HG03095 (cell line): ENCODE data around the gene GTF2B.
"Not testable (repeated sequence)": the region's sequence is repeated elsewhere in the genome, so short reads cannot be mapped to it uniquely, and the experiment has no call there.

Experiments
- ATAC-seq: cut with Tn5 transposase; IDR thresholded peaks from one replicate; pipeline ENCODE4 v1.9.1; 2021; ENCODE audit warnings: moderate library complexity; ENCODE audit not compliant: unreplicated experiment

Gene GTF2B, protein sequence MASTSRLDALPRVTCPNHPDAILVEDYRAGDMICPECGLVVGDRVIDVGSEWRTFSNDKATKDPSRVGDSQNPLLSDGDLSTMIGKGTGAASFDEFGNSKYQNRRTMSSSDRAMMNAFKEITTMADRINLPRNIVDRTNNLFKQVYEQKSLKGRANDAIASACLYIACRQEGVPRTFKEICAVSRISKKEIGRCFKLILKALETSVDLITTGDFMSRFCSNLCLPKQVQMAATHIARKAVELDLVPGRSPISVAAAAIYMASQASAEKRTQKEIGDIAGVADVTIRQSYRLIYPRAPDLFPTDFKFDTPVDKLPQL

DNA sequence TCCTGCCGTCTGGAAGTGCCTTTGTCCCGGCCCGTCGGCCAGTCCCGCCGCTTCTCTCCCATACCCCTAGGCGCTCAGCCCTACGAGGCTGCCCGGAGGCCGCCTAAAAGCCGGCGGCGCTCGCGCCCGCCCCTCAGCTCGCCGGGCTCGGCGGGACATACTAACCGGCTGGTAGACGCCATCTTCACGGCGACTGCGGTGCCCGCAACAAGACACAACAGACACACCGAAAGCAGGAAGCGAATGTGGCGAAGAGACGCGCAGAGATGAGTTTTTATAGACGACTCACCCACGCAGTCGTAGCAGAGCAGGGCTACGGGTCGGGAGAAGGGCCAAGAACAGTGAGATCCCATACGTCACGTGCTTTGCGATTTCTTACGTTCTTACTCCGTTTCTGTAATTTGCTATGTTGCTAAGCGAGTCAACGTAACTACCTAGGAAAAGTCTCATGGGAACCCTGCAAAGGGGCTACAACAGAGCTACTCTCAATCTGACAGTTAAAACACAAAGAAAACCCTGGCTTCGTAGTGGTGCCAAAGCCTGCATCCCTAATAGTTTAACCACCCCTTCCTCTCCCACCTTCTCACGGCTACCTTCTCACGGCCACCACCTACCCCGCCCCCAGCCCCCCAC is at the start of gene GTF2B:
Gene GTF2B, minus strand, starts transcription at position 250 of the 633 bp plus-strand sequence. Its CDS starts 68 bp downstream, at position 182.
- peak; percentile 92 for ATAC-seq

DNA sequence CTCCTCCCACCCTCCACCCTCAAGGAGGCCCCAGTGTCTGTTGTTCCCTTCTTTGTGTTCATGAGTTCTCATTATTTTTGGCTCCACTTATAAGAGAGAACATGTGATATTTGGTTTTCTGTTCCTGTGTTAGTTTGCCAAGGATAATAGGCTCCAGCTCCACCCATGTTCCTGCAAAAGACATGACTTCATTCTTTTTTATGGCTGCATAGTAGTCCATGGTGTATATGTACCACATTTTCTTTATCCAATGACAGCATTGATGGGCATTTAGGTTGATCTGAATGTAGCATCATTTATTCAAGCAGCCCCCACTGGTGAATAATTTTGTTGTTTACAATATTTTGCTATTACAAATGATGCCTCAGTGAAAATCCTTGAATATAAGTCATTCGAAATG is 47.2 kb upstream of the GTF2B start:
- ATAC-seq: not testable (repeated sequence)

DNA sequence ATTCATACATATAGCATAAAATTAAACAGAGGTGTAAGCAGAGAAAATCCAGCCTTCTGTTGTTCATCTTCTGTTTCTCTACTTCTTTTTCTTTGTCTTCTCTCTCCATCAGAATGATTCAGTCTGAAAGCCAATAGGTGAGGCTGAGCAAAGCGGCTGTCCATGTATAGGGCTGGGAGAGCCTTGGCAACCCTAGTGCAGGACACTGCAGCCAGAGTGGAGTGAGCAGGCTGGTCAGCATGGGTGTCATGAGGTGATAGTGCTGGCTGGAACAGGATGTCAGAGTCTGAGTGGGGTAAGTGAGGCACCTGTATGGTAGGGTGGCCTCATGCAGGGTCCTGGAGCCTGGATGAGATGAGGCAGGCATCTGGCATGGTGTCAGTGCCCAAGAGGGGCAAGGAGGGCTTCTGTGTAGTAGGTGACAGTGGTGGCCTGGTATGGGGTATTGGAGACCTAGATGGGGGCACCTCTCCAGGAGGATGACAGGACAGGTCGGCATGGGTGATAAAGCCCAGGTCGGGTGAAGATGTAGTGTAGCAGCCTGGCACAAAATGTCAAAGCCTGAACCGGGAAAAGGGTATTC is 45.5 kb upstream of the GTF2B start:
- ATAC-seq: no peak

DNA sequence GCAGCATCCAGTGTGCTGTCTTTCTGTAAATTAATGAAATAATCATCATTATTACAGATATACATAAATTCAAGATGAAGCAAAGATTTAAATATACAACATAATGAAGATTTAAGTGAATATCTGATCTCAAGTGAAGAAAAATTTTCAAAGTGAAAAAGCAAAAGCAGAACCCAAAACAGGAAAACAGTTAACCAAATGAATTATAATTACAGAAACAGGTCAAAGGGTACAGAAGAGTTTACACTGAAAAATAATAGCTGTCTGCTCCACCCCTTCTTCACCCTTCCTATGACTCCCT is 44.8 kb upstream of the GTF2B start:
- ATAC-seq: no peak

DNA sequence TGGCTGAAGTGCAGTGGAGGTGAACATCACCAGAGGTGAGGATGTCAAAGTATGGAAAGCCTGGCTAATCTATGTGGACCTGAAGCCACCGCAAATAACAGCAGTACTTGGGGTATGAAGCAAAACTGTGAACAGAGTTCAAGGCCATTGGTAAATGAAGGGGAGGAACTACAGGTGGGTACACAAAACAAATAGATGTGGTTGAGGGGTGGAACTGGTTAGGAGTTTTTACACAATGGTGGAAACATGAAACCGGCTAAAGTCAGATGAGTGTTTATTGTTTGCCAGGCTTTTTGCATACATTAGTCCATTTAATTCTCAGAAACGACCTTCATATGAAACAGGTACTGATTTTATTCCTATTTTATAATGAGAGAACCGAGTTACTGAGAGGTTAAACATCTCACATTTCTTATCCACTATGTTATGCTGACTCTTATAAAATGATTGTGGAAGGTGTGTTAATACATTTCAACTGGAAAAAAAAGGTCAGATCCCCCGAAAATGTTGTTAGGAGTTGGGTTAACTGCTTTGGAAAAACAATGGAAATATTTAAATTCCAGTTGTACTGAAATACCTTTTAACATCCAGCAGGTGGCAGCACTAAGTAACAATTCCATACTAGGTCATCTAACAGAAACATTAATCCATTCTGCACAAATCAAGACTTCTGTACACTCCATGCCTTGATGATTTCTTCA is 44.3 kb upstream of the GTF2B start:
- ATAC-seq: no peak

DNA sequence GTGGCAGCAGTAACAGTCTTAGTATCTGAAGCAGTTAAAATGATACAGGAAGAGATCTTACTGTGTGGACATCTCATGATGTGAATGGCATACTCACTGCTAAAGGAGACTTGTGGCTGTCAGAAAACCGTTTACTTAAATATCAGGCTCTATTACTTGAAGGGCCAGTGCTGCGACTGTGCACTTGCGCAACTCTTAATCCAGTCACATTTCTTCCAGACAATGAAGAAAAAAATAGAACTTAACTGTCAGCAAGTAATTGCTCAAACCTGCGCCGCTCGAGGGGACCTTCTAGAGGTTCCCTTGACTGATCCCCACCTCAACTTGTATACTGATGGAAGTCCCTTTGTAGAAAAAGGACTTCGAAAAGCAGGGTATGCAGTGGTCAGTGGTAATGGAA is 38.8 kb upstream of the GTF2B start:
- ATAC-seq: not testable (repeated sequence)

DNA sequence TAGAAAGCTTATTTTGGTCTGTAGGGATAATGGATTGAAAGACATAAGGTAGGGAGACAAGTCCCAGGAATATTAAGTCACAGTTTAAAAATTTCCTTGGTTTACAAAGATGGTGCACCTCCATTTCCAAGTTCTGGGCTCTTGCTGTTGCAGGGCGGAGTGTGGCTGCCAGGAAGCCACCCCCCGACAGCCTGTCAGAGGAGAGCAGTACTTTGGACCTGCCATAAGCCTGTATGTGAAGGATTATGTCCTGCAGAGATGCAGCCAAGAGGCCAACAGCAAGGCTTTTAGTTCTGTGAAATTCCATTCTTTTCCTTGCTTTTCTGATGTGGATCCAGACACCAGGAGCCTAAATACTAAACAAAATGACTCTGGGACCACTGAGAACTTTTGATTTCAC is 31.9 kb upstream of the GTF2B start:
- no peak for ATAC-seq

DNA sequence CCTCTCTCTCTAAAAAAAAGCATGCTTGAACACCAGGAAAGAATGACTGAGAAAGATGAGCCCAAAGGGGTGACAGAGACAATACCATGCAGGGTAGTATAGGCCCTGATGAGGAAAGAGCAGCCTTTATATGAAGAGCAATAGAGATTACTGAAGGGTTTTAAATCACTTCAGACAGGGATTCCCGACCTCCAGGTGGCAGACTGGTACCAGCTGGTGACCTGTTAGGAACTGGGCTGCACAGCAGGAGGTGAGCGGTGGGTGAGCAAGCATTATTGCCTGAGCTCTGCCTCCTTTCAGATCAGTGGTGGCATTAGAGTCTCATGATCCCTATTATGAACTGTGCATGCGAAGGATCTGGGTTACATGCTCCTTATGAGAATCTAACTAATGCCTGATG is 30.8 kb upstream of the GTF2B start:
- no peak for ATAC-seq

DNA sequence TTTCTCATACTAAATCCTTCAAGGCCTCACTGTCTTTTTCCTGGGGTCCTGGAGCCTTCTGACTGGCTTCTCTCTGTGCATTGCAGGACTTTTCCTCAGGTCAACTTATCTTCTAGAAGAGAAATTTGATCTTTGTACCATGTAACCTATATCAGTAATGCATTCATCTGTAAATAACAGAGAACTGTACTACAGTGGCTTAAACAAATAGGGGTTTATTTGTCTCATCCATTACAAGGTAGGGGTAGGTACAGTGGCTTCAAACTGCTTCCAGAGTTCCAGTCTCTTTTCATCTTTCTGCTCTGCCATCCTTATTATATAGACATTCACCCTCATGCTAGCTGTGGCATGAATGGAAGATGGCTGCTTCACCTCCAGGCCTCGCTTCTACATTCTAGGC is 29.5 kb upstream of the GTF2B start:
- ATAC-seq: no peak

DNA sequence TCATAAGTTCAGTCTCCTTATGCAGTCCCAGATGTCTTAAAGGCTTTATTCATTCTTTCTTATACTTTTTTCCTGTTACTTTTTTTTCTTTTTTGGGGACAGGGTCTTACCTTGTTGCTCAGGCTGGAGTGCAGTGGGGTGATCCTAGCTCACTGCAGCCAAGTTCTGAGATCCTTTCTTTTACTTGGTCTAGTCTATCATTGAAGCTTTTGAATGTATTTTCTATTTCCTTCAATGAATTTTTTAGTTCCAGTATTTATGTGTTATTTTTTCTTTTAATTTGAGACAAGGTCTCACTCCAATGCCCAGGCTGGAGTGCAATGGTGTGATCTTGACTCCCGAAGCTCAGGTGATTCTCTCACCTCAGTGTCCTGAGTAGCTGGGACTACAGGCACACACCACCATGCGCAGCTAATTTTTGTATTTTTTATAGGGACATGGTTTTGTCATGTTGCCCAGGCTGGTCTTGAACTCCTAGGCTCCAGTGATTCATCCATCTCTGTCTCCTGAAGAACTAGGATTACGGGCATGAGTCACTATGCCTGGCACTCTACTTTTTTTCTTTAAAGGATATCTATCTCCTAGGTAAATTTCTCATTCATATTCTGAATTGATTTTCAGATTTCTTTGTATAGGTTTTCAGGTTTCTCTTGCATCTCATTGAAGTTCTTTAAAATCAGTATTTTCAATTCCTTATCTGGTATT is 26.1 kb upstream of the GTF2B start:
- no peak for ATAC-seq

DNA sequence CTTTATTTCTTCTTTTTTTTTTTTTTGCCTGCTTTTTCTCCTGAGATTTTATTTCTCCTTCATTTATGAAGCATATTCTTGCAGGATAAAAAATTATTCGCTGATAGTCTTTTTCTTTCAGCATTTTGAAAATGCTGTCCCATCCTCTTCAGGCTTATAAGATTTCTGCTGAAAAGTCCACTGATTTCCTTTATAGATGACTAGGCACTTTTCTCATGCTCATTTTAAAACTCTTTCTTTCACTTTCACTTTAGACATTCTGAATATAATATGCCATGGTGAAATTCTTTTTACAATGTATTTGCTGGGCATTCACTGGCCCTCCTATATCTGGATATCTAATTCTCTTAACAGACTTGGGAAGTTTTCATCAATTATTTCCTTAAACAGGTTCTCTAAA is 25.5 kb upstream of the GTF2B start:
- ATAC-seq: no peak

DNA sequence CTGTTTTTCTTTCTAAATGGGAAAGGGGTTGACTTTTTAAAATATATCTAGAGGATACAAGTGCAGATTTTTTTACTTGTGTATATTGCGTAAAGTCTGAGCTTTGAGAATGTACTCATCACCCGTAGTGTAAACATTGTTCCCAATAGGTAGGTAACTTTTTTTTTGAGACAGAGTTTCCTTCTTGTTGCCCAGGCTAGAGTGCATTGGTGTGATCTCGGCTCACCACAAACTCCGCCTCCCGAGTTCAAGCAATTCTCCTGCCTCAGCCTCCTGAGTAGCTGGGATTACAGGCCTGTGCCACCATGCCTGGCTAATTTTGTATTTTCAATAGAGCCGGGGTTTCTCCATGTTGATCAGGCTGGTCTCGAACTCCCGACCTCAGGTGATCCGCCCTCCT is 20.4 kb upstream of the GTF2B start:
- ATAC-seq: not testable (repeated sequence)

DNA sequence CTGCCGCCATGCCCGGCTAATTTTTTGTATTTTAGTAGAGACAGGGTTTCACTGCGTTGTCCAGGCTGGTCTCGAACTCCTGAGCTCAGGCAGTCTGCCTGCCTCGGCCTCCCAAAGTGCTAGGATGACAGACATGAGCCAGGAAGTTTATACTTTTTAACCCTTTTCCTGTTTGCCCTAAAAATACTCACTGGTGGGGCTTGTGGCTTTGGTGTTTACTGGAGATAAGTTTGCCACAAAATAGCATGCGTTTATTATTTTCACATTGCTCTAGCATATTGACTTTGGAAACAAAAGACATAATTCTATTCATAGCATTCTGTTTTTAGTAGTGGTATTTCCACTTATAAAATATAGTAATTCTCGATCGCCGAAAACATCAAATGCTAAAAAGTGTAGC is 19.8 kb upstream of the GTF2B start:
- no peak for ATAC-seq

DNA sequence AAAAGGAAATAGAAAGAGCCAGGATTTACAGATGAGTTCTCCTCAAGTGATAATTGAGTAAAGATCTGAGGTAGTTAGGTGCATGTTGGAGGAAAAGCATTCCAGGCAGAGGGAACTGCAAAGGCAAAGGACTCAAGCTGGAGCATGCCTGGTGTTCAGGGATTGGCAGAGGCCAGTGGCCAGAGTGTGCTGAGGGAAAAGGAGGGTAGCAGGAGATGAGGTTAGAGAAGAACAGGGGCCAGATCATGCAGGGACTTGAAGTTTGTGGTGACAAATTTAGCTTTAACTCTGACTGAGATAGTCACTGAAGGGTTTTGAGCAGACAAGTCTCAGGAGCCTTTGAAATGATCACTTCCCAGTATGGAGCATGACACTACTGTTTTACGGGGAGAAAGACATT is 19.0 kb upstream of the GTF2B start:
- no peak for ATAC-seq

DNA sequence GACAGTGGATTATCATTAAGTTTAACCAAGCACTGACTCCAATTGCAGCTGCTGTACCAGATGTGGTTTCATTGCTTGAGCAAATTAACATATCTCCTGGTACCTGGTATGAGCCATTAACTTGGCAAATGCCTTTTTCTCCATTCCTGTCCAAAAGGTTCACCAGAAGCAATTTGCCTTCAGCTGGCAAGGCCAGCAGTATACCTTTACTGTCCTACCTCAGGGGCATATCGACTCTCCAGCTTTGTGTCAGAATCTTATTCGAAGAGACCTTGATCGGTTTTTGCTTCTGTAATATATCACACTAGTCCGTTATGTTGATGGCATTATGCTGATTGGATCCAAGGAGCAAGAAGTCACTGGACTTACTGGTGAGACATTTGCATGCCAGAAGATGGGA is 9.5 kb upstream of the GTF2B start:
- ATAC-seq: no peak

DNA sequence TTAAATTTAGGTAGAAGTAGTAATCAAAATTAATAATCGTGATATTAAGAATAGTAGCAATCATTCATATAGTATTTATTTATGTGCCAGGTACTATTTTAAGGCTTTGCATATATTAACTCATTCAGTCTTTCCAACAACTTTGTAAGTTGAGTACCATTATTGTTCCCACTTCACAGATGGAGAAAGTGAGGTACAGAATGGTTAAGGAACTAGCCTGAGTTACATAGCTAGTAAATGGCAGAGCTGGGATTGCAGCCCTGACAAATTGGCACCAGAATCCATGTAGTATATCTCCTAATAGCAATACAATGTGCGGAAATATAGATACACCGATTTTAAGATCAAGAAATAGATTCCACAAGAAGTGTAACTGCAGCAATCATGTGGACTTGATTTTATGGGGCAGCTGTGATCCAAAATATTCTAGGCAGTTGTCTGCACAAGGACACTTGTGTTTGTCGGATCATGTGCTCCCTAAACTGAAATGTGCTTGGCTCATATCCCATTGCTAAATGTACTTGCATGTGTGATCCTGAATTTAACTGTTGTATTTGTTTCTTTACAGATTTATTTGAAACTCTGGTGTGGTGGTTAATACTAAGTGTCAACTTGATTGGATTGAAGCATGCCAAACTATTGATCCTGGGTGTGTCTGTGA is 5.8 kb upstream of the GTF2B start:
- no peak for ATAC-seq

DNA sequence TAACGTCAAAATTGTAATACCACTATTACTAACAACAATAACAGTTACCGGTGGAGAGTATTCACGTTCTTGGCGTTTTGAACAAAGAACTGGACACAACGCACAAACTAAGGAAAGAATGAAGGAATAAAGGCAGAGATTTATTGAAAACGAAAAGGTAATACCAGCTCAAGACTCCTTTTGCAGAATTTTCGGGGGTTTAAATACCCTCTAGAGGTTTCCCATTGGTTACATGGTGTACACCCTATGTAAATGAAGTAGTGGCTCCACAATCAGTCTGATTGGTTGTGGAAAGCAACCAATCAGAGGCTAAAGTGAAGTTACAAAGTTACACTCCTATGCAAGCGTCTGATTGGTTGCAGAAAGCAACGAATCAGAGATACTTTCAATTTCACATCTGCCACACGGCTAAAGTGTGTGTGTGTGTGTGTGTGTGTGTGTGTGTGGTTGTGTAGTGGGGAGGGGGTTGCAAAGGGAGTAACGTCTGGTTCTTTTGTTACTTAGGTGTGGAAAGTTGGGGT is 1.1 kb upstream of the GTF2B start:
- ATAC-seq: no peak

DNA sequence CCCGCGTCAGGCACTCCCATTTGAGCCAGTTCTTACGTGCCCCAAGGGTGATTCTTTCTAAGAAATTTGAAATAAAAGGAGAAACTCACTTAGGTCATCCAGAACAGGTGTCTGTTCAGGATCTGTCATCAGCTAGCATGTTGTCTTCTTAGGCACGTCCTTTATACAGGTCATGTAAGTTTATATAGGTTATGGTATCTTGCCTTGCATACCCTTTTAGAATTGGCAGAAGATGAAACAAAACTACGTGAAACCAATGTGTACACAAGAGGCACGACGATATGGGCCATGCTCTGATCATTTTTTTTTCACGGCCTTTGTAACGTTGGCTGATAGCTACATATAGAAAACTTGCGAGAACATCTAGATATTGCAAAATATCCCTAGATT is 579 bp upstream of the GTF2B start:
- no peak for ATAC-seq

DNA sequence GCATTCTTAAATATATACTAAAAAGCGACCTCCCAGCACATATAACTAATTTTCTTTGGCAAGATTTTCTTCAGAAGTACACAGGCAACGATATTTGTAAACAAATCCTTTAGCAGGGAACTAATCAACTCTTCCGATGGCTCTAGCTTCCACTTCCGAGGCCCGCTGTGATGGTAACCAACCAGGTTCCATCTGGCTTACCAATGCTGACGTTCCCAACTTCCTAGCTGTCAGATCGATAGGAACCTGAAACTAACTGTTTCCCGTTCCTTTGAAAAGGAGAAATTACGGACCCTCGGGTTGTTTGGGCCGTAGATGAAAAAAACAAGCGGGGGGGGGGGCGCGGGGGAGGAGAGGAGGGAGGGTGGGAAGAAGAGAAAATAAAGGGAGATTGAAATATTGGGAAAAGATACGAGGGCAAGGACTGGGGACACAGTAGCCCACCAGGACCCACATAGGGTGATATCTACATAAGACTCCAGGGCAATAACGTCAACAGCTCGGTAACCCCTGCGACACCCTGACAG is 513 bp downstream of the GTF2B start:
- peak; percentile 12 for ATAC-seq

DNA sequence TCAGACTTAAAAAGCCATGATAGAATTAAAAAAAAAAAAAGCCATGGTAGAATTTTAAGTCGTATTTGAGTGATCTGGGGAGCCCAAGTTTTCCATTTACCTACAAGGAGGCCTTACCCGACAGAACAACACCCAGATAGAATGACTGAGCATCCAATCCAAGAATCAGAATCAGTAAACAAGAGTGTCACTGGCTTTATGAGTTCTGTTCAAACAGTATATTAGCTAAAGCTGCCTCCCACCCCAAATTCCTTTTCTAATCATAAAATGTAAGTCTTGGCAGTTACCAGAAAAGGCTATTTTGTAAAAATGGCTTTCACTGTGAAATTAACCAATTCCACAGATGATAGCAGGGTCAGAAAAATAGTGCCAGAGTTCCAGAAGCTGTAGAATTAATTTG is 1.2 kb downstream of the GTF2B start:
- ATAC-seq: no peak
